Osteoblast (primary cell): ENCODE data around the gene PDGFD. TPM values are rescaled to one million over a fixed set of nuclear protein-coding genes. Genes with fewer than 3 reads are reported as not detected.

Experiments
- DNase-seq: peaks from one replicate; pipeline ENCODE4 v3.0.0; 2011; ENCODE audit warnings: low spot score, mixed read lengths; ENCODE audit not compliant: insufficient read length; ENCODE audit errors: missing footprints
- H2AFZ ChIP-seq: 2 replicates; pipeline ENCODE4 v1.6.0; 2011; ENCODE audit warnings: mild to moderate bottlenecking, low read length
- H3K27ac ChIP-seq: 2 replicates; pipeline ENCODE4 v1.5.1; 2011; ENCODE audit warnings: mild to moderate bottlenecking, low read depth, low read length, moderate library complexity
- H3K27me3 ChIP-seq: 2 replicates; pipeline ENCODE4 v1.6.0; 2012; ENCODE audit warnings: mild to moderate bottlenecking, control low read depth, inconsistent platforms, low read length, moderate library complexity; ENCODE audit not compliant: insufficient read depth
- H3K36me3 ChIP-seq: 2 replicates; pipeline ENCODE4 v1.5.1; 2011; ENCODE audit warnings: mild to moderate bottlenecking, low read length, control low read depth, moderate library complexity; ENCODE audit not compliant: insufficient read depth
- H3K4me1 ChIP-seq: 2 replicates; pipeline ENCODE4 v1.5.1; 2011; ENCODE audit warnings: mild to moderate bottlenecking, low read length, control low read depth, moderate library complexity; ENCODE audit not compliant: insufficient read depth
- H3K4me2 ChIP-seq: 2 replicates; pipeline ENCODE4 v1.6.0; 2011; ENCODE audit warnings: mild to moderate bottlenecking, low read length; ENCODE audit not compliant: insufficient read depth
- H3K4me3 ChIP-seq: fragments of 200-600 bp; sonication (generic); 3 replicates; pipeline ENCODE4 v1.5.1; 2012; ENCODE audit warnings: mild to moderate bottlenecking, low read length, inconsistent platforms; ENCODE audit not compliant: insufficient read depth
- H3K79me2 ChIP-seq: 2 replicates; pipeline ENCODE4 v1.6.0; 2012; ENCODE audit warnings: mild to moderate bottlenecking, low read length, control low read depth, inconsistent platforms; ENCODE audit not compliant: insufficient read depth
- H3K9me3 ChIP-seq: 2 replicates; pipeline ENCODE4 v1.5.1; 2011; ENCODE audit warnings: low read depth, low read length, control low read depth
- H4K20me1 ChIP-seq: 2 replicates; pipeline ENCODE4 v1.6.0; 2012; ENCODE audit warnings: mild to moderate bottlenecking, low read length, control low read depth; ENCODE audit not compliant: insufficient read depth
- CTCF ChIP-seq: IDR thresholded peaks from 2 replicates; pipeline ENCODE4 v1.5.1; 2011; ENCODE audit warnings: mild to moderate bottlenecking, low read depth, low read length, moderate library complexity; ENCODE audit errors: extremely low read depth
- total RNA-seq: library from RNA; depleted of rRNA; stranded (reverse); fragments of >200 nt; gene quantifications from 2 replicates; pipeline ENCODE4 v1.2.3, GENCODE V29; 2012

PDGFD gene
- total RNA-seq, 1 donor: 4.7 TPM

GRCh38 chr11:103928802-103929161 is 235.2 kb downstream of the PDGFD start:
- Histone ChIP-seq H3K27ac (no peak overlapping the region), H3K4me1 (no peaks in the 10 kb centered on the region), H2AFZ (no peak overlapping the region), H4K20me1 (no peaks in the 10 kb centered on the region), H3K4me3 (no peak overlapping the region), H3K9me3 (no peaks in the 10 kb centered on the region), H3K36me3 (no peaks in the 10 kb centered on the region), H3K79me2 (no peaks in the 10 kb centered on the region), H3K4me2 (no peak overlapping the region), H3K27me3 (no peaks in the 10 kb centered on the region)
- TF ChIP-seq CTCF: no peak
- no peak for DNase-seq

GRCh38 chr11:103928040-103928801 is 235.7 kb downstream of the PDGFD start:
- DNase-seq: no peak
- no peaks in the 10 kb centered on the region for H3K4me1 ChIP-seq
- H3K27ac ChIP-seq: no peak overlapping the region
- H2AFZ ChIP-seq: no peak overlapping the region
- TF ChIP-seq CTCF: no peak
- H3K27me3 ChIP-seq: no peaks in the 10 kb centered on the region
- H3K4me2 ChIP-seq: no peak overlapping the region
- no peak overlapping the region for H3K4me3 ChIP-seq
- H3K36me3 ChIP-seq: no peaks in the 10 kb centered on the region
- H3K9me3 ChIP-seq: no peaks in the 10 kb centered on the region
- H4K20me1 ChIP-seq: no peaks in the 10 kb centered on the region
- no peaks in the 10 kb centered on the region for H3K79me2 ChIP-seq

- Histone ChIP-seq H3K4me1 (no peaks in the 10 kb centered on the region), H4K20me1 (no peaks in the 10 kb centered on the region), H3K36me3 (no peaks in the 10 kb centered on the region), H3K9me3 (no peaks in the 10 kb centered on the region), H3K27ac (no peak overlapping the region), H3K4me3 (no peak overlapping the region), H3K27me3 (no peaks in the 10 kb centered on the region), H2AFZ (no peak overlapping the region), H3K79me2 (no peaks in the 10 kb centered on the region), H3K4me2 (no peak overlapping the region)
- DNase-seq: no peak
- TF ChIP-seq CTCF: peak; percentile 38
These were observed 236.4 kb downstream of the PDGFD start for GRCh38 chr11:103927535-103927934.

GRCh38 chr11:103926990-103927389 is 237.0 kb downstream of the PDGFD start:
- Histone ChIP-seq H3K9me3 (no peaks in the 10 kb centered on the region), H3K4me1 (no peaks in the 10 kb centered on the region), H3K4me2 (no peak overlapping the region), H3K4me3 (no peak overlapping the region), H3K27ac (no peak overlapping the region), H3K36me3 (no peaks in the 10 kb centered on the region), H3K79me2 (no peaks in the 10 kb centered on the region), H4K20me1 (no peaks in the 10 kb centered on the region), H2AFZ (no peak overlapping the region), H3K27me3 (no peaks in the 10 kb centered on the region)
- TF ChIP-seq CTCF: no peak
- DNase-seq: no peak
